GM12801 (cell line): Measurements from ENCODE around the gene KNOP1.

Experiments used
- CTCF ChIP-seq: IDR thresholded peaks from one replicate; pipeline ENCODE4 v1.5.1; 2011; ENCODE audit warnings: control low read depth; ENCODE audit not compliant: insufficient read length; ENCODE audit errors: extremely low read depth

KNOP1 gene

GRCh38 chr16:19704321-19705145 lies 13.5 kb downstream of the KNOP1 start:
- no peak for TF ChIP-seq CTCF

- TF ChIP-seq CTCF, result no peak
Observed at GRCh38 chr16:19703172-19703889, 14.7 kb downstream of the KNOP1 start.

- TF ChIP-seq CTCF, result no peak
Observed at GRCh38 chr16:19701091-19701490, 16.9 kb downstream of the KNOP1 start.

- no peak for TF ChIP-seq CTCF
Observed at GRCh38 chr16:19700319-19700781, 17.7 kb downstream of the KNOP1 start.

DNA sequence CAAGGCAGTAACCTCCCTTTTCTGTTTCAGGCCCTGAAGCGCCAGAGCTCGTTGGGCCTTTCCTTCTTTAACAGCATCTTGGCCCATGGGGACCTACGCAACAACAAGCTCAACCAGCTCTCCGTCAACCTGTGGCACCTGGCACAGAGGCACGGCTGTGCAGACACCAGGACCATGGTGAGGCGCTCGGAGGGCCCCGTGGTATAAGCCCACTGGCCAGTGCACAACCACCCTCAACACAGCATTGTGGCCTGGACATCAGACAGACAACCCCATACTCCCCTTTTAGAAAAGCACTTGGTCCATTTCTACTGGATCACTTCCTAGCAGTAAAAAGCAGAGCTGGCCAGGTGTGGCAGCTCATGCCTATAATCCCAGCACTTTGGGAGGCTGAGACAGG lies 18.6 kb downstream of the KNOP1 start:
- TF ChIP-seq CTCF, result no peak

DNA sequence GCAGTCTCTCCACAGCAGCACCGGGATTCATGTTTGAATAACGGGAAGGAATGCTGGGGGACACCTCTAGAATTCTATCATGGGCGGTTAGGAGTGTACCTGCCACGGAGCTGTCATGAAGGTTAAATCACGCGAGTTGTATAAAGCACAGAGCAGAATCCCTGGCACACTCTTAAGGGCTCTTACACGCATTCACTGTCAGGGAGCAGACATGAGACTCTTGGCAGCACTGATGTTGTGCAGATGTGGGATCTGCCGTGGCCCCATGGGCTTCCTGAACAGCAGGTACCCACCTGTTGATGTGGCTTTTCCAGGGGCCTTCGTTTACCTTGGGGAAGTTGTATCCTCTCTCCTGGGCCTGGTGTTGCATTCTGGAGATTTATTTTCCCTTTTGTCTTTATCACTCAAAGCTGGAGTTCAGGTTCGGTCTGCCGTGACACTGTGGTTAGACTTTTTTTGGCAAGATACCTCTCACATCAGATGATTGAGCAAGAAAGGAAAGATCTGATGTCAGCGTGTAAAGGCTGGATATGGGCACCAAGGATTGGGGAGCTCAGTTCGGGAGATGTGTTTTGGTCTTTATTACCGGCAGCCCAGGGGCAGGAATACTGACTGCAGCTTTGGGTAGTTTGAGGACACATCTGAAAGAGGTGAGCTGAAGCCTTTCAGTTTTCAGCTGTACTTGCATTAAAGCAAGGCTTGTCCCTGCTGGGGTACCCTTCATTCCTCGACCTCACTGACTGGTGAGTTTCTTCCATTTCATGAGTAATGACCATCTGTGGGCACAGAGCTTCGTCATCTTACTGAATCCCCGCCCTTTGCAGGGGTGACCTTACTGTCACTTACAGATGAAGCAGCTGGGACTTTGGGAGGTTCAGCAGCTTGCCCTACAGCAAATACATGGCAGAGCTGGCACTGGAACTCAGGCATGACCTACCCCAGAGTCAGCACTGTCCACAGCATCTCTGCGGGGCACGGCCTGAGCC lies 19.3 kb downstream of the KNOP1 start:
- TF ChIP-seq CTCF, result no peak
